ENCODE measurements around the gene KCNA2.

GRCh38 chr1:110545492-110545891, 60.7 kb downstream of the KCNA2 start:
- no peak for TF ChIP-seq POLR2A (IDR thresholded peaks at IDR 0.05)
- TF ChIP-seq CTCF (IDR thresholded peaks at IDR 0.05 in 4 of 5, conservative IDR thresholded peaks at IDR 0.05 in 1 of 5): no peak

Data from gastrocnemius medialis (tissue), 4 donors.